Glutamatergic neuron (in vitro differentiated cells): ENCODE data around the gene TRAPPC3. TPM values are rescaled to one million over a fixed set of nuclear protein-coding genes. Genes with fewer than 3 reads are reported as not detected.

Experiments
- DNase-seq: peaks from one replicate; pipeline ENCODE4 v3.0.0; 2022
- H3K27ac Mint-ChIP-seq: one replicate; pipeline ENCODE4 v1.8.0; 2020; ENCODE audit warnings: mild to moderate bottlenecking, mixed read lengths, inconsistent platforms; ENCODE audit not compliant: unreplicated experiment
- H3K27me3 Mint-ChIP-seq: one replicate; pipeline ENCODE4 v1.8.0; 2020; ENCODE audit warnings: mild to moderate bottlenecking, moderate library complexity, mixed read lengths, inconsistent platforms; ENCODE audit not compliant: unreplicated experiment
- H3K36me3 Mint-ChIP-seq: one replicate; pipeline ENCODE4 v1.8.0; 2020; ENCODE audit warnings: mild to moderate bottlenecking, mixed read lengths, inconsistent platforms; ENCODE audit not compliant: unreplicated experiment
- H3K4me1 Mint-ChIP-seq: one replicate; pipeline ENCODE4 v1.8.0; 2020; ENCODE audit warnings: mild to moderate bottlenecking, low read depth, mixed read lengths, inconsistent platforms; ENCODE audit not compliant: unreplicated experiment
- H3K4me3 Mint-ChIP-seq: one replicate; pipeline ENCODE4 v1.8.0; 2020; ENCODE audit warnings: mild to moderate bottlenecking, mixed read lengths, inconsistent platforms; ENCODE audit not compliant: unreplicated experiment
- H3K9me3 Mint-ChIP-seq: one replicate; pipeline ENCODE4 v1.8.0; 2020; ENCODE audit warnings: mild to moderate bottlenecking, moderate library complexity, mixed read lengths, inconsistent platforms; ENCODE audit not compliant: unreplicated experiment
- total RNA-seq: library from RNA; stranded (reverse); fragmentation: NEBNext Ultra II Directional; extraction: Animal tissue kit (Norgen Biotek cat#: 25700); gene quantifications from one replicate; pipeline ENCODE4 v1.2.1, GENCODE V29; 2021; ENCODE audit not compliant: unreplicated experiment
- TF ChIP-seq, protein P1 (sequence below): fragments of 200-600 bp; sonication (generic); IDR thresholded peaks from one replicate; pipeline ENCODE4 v1.5.0; 2021; ENCODE audit not compliant: partially characterized antibody, unreplicated experiment

The TRAPPC3 gene
- total RNA-seq, 1 donor from 2014 or later: 30.0 TPM

DNA sequence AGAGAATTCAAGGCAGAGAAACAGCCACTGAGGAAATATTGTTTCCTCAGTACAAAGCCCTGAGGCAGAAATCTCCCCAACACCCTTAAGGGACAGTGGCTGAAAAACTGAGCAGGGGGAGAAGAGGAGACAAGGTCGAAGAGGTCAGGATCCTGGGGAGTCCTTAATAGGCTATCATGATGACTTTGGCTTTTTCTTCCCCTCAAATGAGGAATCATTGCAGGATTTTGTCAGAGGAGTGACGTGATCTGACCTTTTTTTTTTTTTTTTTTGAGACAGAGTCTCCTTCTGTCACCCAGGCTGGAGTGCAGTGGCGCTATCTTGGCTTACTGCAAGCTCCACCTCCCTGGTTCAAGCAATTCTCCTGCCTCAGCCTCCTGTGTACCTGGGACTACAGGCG, 16.9 kb upstream of the TRAPPC3 start:
- H3K27me3 Mint-ChIP-seq: peaks cover 2% of the 10 kb centered on the region
- no peak overlapping the region for H3K4me3 Mint-ChIP-seq
- H3K36me3 Mint-ChIP-seq: no peaks in the 10 kb centered on the region
- no peak overlapping the region for H3K27ac Mint-ChIP-seq
- peaks cover 15% of the 10 kb centered on the region for H3K4me1 Mint-ChIP-seq
- TF ChIP-seq, protein P1, sequence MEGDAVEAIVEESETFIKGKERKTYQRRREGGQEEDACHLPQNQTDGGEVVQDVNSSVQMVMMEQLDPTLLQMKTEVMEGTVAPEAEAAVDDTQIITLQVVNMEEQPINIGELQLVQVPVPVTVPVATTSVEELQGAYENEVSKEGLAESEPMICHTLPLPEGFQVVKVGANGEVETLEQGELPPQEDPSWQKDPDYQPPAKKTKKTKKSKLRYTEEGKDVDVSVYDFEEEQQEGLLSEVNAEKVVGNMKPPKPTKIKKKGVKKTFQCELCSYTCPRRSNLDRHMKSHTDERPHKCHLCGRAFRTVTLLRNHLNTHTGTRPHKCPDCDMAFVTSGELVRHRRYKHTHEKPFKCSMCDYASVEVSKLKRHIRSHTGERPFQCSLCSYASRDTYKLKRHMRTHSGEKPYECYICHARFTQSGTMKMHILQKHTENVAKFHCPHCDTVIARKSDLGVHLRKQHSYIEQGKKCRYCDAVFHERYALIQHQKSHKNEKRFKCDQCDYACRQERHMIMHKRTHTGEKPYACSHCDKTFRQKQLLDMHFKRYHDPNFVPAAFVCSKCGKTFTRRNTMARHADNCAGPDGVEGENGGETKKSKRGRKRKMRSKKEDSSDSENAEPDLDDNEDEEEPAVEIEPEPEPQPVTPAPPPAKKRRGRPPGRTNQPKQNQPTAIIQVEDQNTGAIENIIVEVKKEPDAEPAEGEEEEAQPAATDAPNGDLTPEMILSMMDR: no peak
- H3K9me3 Mint-ChIP-seq: peaks cover 4% of the 10 kb centered on the region
- DNase-seq: no peak

DNA sequence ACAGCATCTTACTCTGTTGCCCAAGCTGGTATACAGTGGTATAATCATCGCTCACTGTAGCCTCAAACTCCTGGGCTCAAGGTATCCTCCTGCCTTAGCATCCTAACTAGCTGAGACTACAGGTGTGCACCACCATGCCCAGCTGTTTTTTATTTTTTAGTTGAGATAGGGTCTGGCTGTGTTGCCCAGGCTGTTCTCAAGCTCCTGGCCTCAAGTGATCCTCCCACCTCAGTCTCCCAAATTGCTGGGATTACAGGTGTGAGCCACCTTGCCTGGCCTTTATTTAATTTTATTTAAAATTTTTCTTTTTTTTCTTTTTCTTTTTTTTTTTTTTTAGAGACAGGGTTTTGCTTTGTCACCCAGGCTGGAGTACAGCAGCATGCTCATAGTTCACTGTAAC, 15.9 kb upstream of the TRAPPC3 start:
- H3K27ac Mint-ChIP-seq: no peak overlapping the region
- H3K36me3 Mint-ChIP-seq: no peaks in the 10 kb centered on the region
- peaks cover 2% of the 10 kb centered on the region for H3K27me3 Mint-ChIP-seq
- H3K4me3 Mint-ChIP-seq: no peak overlapping the region
- peaks cover 4% of the 10 kb centered on the region for H3K9me3 Mint-ChIP-seq
- peaks cover 17% of the 10 kb centered on the region for H3K4me1 Mint-ChIP-seq
- no peak for DNase-seq
- TF ChIP-seq, protein P1: no peak

DNA sequence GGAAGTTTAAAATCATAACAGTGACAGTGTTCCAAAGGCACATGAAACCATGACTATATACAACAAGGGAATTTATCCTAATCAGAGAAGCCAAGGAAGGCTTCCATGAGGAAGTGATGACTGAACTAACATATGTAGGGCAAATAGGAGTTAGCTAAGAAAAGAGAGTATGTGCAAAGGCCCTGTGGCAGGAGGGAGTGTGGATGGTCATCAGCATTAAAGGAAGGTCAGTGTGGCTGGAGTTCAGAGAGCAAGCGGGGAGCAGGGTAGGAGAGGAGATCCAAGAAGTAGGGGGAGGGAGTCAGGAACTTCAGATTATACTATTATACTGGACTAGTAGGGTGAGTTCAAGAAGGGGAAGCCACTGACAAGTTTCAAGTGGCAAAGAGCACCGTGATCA, 15.1 kb upstream of the TRAPPC3 start:
- Mint-ChIP-seq H3K4me3 (no peak overlapping the region), H3K4me1 (peaks cover 18% of the 10 kb centered on the region), H3K27ac (no peak overlapping the region), H3K9me3 (peaks cover 4% of the 10 kb centered on the region), H3K27me3 (peaks cover 4% of the 10 kb centered on the region), H3K36me3 (no peaks in the 10 kb centered on the region)
- DNase-seq: no peak
- TF ChIP-seq, protein P1: no peak

DNA sequence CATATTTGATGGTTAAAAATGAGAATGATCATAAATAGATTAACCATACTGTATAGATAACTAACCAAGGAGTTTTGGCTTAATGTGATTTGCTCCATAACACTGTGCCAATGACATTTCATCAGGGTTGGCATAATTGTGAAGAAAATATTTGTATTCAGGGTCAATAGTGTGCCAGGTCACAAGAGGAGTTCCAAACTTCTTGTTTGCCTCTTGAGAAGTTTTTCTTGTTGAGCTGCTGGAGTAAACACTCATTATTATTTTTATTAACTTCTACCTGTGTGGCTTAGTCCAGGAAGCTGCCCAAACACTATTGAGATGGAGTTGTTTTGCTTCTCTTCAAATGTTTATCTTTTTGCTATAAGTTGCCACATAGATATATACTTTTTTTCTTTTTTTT, 14.1 kb upstream of the TRAPPC3 start:
- Mint-ChIP-seq H3K27me3 (peaks cover 5% of the 10 kb centered on the region), H3K27ac (no peak overlapping the region), H3K4me3 (no peak overlapping the region), H3K9me3 (peaks cover 2% of the 10 kb centered on the region), H3K36me3 (no peaks in the 10 kb centered on the region), H3K4me1 (peaks cover 22% of the 10 kb centered on the region)
- DNase-seq: no peak
- TF ChIP-seq, protein P1: no peak

DNA sequence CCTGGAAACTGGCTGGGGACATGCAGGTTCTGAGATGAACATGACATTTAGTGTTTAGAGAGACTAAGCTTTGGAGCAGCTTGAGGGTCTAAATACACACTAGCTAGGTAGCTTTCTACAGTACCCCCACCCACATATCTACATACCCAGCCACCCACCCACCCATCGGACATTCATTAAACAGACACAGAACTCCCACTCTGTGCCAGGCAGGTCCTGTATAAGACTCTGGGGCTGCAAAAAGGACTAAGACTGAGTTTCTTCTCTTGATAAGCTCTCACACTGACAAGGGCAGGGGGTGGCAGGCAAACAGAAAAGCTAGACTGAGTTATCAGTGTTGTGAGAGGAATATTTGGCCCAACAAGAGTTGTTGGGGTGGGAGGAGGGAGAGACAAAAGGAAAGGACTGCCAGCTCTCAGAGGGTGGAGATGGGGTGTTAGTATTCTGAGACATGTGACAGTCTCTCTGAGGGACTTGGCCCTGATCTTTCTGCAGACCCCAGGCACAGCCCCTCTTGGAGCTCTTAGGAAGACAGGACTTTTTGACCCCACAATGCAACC, 13.5 kb upstream of the TRAPPC3 start:
- Mint-ChIP-seq H3K27me3 (peaks cover 5% of the 10 kb centered on the region), H3K9me3 (peaks cover 2% of the 10 kb centered on the region), H3K4me1 (peaks cover 27% of the 10 kb centered on the region), H3K4me3 (no peak overlapping the region), H3K27ac (no peak overlapping the region), H3K36me3 (no peaks in the 10 kb centered on the region)
- DNase-seq: no peak
- TF ChIP-seq, protein P1: no peak
